ENCODE data around the gene SELP.

The SELP gene

GRCh38 chr1:169647512-169647911, 17.6 kb upstream of the SELP start:
- Mint-ChIP-seq H3K36me3 (ENCODE audit: low read depth) (peaks cover 5% of the 10 kb centered on the region), H3K4me3 (no peak overlapping the region)
- DNase-seq = no peak

GRCh38 chr1:169644297-169644696, 14.4 kb upstream of the SELP start:
- no peak for ATAC-seq
- Mint-ChIP-seq H3K36me3 (ENCODE audit: low read depth) (peaks cover 5% of the 10 kb centered on the region), H3K4me3 (no peak overlapping the region), H3K4me1 (peaks cover 38% of the 10 kb centered on the region), H3K9me3 (peaks cover 11% of the 10 kb centered on the region), H3K27me3 (no peaks in the 10 kb centered on the region), H3K27ac (no peak overlapping the region)
- no peak for DNase-seq

More at GRCh38 chr1:169647512-169647911, 17.6 kb upstream of the SELP start:
- Mint-ChIP-seq H3K9me3 (peaks cover 13% of the 10 kb centered on the region), H3K27ac (peak overlapping the region; percentile 87), H3K27me3 (no peaks in the 10 kb centered on the region), H3K4me1 (peaks cover 37% of the 10 kb centered on the region)
- ATAC-seq = peak; percentile 40

- Mint-ChIP-seq H3K27me3 (no peaks in the 10 kb centered on the region), H3K9me3 (peaks cover 34% of the 10 kb centered on the region), H3K4me3 (no peak overlapping the region), H3K4me1 (peaks cover 22% of the 10 kb centered on the region), H3K36me3 (ENCODE audit: low read depth) (peaks cover 13% of the 10 kb centered on the region), H3K27ac (no peak overlapping the region)
- ATAC-seq (no peak), DNase-seq (no peak)
Measured at GRCh38 chr1:169634877-169635276, 5.0 kb upstream of the SELP start.

DNA sequence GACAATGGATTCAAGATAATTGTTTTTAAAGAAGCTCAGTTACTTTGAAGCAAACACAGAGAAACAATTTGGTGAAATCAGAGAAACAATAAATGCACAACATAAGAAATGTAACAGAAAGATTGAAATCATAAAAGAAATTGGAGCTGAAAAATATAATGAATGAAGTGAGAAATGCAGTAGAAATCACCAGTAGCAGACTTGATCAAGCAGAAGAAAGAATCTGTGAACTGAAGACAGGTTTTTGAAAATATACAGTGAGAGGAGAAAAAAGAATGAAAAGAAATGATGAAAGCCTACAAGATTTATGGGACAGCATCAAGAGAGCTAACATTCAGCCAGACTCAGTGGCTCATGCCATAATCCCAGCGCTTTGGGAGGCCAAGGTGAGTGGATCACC, 4.2 kb upstream of the SELP start:
- no peak for DNase-seq
- H3K36me3 Mint-ChIP-seq (ENCODE audit: low read depth) = peaks cover 13% of the 10 kb centered on the region
- H3K9me3 Mint-ChIP-seq = peaks cover 30% of the 10 kb centered on the region
- no peak overlapping the region for H3K4me3 Mint-ChIP-seq
- no peaks in the 10 kb centered on the region for H3K27me3 Mint-ChIP-seq
- no peak overlapping the region for H3K27ac Mint-ChIP-seq
- H3K4me1 Mint-ChIP-seq = peaks cover 26% of the 10 kb centered on the region
- ATAC-seq = no peak

GRCh38 chr1:169631249-169631648, 1.3 kb upstream of the SELP start:
- H3K4me3 Mint-ChIP-seq = no peak overlapping the region
- ATAC-seq (peak; percentile 28), DNase-seq (no peak)
- no peak overlapping the region for H3K27ac Mint-ChIP-seq
- no peaks in the 10 kb centered on the region for H3K27me3 Mint-ChIP-seq
- H3K9me3 Mint-ChIP-seq = peaks cover 26% of the 10 kb centered on the region
- peaks cover 41% of the 10 kb centered on the region for H3K4me1 Mint-ChIP-seq
- peaks cover 10% of the 10 kb centered on the region for H3K36me3 Mint-ChIP-seq (ENCODE audit: low read depth)

DNA sequence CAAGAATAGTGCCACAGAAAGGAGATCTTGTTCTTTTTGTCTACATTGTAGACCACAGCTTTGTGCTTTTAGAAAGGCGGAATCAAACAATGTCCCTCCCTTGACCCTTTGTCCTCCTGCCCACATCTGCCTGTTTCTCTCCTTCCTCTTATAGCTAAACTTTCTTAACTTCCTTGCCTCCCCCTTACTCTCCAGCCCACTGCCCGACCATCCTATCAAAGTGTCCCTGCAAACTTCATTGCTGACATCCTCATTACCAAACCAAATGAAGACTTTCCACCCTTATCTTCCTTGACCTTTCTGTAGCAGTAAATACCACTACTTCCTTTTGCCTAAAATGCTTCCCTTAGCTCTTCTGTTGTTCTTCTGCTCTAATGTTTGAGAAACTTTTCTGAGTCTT, 5.0 kb downstream of the SELP start:
- no peaks in the 10 kb centered on the region for H3K27me3 Mint-ChIP-seq
- H3K4me1 Mint-ChIP-seq = peaks cover 68% of the 10 kb centered on the region
- peak overlapping the region; percentile 80 for H3K27ac Mint-ChIP-seq
- peaks cover 3% of the 10 kb centered on the region for H3K36me3 Mint-ChIP-seq (ENCODE audit: low read depth)
- ATAC-seq (no peak), DNase-seq (no peak)
- peak overlapping the region; percentile 35 for H3K4me3 Mint-ChIP-seq
- H3K9me3 Mint-ChIP-seq = no peaks in the 10 kb centered on the region

DNA sequence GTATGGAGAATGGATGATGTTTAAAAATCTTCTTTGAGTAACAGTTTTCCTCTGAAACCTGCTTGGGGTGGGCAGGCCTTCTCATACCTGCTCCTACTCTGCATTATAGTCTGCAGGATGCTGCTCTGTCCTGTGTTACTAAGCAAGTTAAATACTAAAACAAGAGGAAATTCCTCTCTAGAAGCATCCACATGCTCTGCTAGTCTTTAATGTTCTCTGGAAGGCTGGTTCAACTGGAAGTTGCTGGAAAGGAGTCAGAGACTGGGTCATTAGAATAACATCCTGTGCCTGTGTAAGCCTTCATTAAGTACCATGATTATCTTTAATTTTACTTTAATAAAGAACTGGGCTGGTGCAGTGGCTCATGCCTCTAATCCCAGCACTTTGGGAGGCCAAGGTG, 5.8 kb downstream of the SELP start:
- Mint-ChIP-seq H3K9me3 (no peaks in the 10 kb centered on the region), H3K4me1 (peaks cover 60% of the 10 kb centered on the region), H3K4me3 (no peak overlapping the region), H3K27ac (peak overlapping the region; percentile 87), H3K36me3 (ENCODE audit: low read depth) (peaks cover 3% of the 10 kb centered on the region), H3K27me3 (no peaks in the 10 kb centered on the region)
- DNase-seq = no peak
- ATAC-seq = no peak

GRCh38 chr1:169623132-169623926, 6.6 kb downstream of the SELP start:
- peaks cover 54% of the 10 kb centered on the region for H3K4me1 Mint-ChIP-seq
- H3K27ac Mint-ChIP-seq = peak overlapping the region; percentile 87
- DNase-seq = no peak
- no peaks in the 10 kb centered on the region for H3K9me3 Mint-ChIP-seq
- no peaks in the 10 kb centered on the region for H3K27me3 Mint-ChIP-seq
- ATAC-seq = peak; percentile 90
- H3K36me3 Mint-ChIP-seq (ENCODE audit: low read depth) = peaks cover 3% of the 10 kb centered on the region
- H3K4me3 Mint-ChIP-seq = peak overlapping the region; percentile 32

GRCh38 chr1:169620565-169620964, 9.4 kb downstream of the SELP start:
- H3K4me1 Mint-ChIP-seq = peaks cover 41% of the 10 kb centered on the region
- H3K9me3 Mint-ChIP-seq = no peaks in the 10 kb centered on the region
- ATAC-seq (no peak), DNase-seq (no peak)
- no peaks in the 10 kb centered on the region for H3K27me3 Mint-ChIP-seq
- H3K4me3 Mint-ChIP-seq = no peak overlapping the region
- H3K27ac Mint-ChIP-seq = no peak overlapping the region
- no peaks in the 10 kb centered on the region for H3K36me3 Mint-ChIP-seq (ENCODE audit: low read depth)

DNA sequence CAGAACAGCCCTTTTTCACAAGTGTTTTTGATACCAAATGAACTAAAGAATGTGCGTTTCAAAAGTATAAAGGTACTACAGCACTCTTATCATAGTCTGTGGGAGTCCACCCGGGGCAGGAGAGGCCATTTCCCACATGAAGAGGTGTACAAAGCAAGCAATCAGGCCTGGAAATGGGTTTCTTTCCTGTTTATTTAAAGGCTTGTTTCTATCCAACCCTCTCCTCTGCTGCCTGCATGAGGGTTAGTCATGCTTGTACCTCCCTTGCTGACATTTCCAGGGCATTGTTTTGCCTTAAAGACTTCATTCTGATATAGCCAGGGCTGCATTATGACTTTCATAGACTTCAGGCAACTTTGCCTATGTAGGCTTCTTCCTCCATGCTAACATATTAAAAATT, 11.6 kb downstream of the SELP start:
- no peaks in the 10 kb centered on the region for H3K27me3 Mint-ChIP-seq
- no peak overlapping the region for H3K4me3 Mint-ChIP-seq
- ATAC-seq = no peak
- no peaks in the 10 kb centered on the region for H3K36me3 Mint-ChIP-seq (ENCODE audit: low read depth)
- no peak overlapping the region for H3K27ac Mint-ChIP-seq
- no peak for DNase-seq
- no peaks in the 10 kb centered on the region for H3K9me3 Mint-ChIP-seq
- peaks cover 23% of the 10 kb centered on the region for H3K4me1 Mint-ChIP-seq

- DNase-seq (no peak), ATAC-seq (no peak)
- Mint-ChIP-seq H3K9me3 (no peaks in the 10 kb centered on the region), H3K36me3 (ENCODE audit: low read depth) (no peaks in the 10 kb centered on the region), H3K27me3 (no peaks in the 10 kb centered on the region), H3K4me3 (no peak overlapping the region), H3K27ac (no peak overlapping the region), H3K4me1 (peaks cover 18% of the 10 kb centered on the region)
Measured at GRCh38 chr1:169615803-169616202, 14.1 kb downstream of the SELP start.

DNA sequence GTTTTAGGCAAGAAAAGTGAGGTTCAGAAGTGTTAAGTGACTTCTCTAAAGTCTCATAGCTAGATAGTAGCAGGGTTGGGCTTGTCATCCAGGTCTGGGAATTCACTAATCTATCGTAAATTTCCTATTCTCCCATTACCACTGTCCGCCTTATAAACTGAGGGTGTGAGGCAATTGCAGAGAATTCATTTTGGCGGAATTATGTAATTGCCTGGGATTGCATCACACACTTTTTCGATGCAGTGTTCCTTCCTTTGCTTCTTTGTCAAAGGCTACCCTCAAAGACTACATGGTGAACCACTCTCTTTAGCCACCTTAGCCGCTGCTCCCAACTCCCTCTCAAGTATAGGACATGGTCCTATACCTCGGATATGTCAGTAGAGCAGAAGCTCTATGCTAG, 19.1 kb downstream of the SELP start:
- DNase-seq (no peak), ATAC-seq (no peak)
- Mint-ChIP-seq H3K36me3 (ENCODE audit: low read depth) (no peaks in the 10 kb centered on the region), H3K9me3 (peaks cover 3% of the 10 kb centered on the region), H3K27me3 (no peaks in the 10 kb centered on the region), H3K4me1 (peaks cover 19% of the 10 kb centered on the region), H3K4me3 (no peak overlapping the region), H3K27ac (no peak overlapping the region)

DNA sequence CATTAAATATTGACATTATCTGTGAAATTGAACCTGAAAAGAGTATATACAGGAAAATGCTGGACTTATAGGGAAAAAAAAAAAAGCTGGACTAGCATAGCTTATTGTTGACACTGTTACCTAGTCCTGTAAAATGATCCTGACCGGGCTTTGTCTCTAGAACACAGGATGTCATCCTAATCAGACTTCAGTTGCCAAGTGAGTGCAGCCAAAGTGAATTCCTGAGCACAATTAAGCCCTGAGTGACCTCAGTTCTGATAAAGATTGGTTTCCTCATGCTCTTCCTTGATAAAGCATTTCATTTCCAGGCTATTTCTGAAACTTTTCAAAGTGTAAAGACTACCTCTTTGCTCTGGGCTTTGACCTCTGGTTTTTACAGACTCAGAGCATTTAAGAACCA, 19.8 kb downstream of the SELP start:
- Mint-ChIP-seq H3K27me3 (no peaks in the 10 kb centered on the region), H3K36me3 (ENCODE audit: low read depth) (no peaks in the 10 kb centered on the region), H3K27ac (no peak overlapping the region), H3K9me3 (peaks cover 3% of the 10 kb centered on the region), H3K4me3 (no peak overlapping the region), H3K4me1 (peaks cover 23% of the 10 kb centered on the region)
- ATAC-seq (no peak), DNase-seq (no peak)

- no peaks in the 10 kb centered on the region for H3K36me3 Mint-ChIP-seq (ENCODE audit: low read depth)
- H3K27me3 Mint-ChIP-seq = no peaks in the 10 kb centered on the region
- DNase-seq (no peak), ATAC-seq (no peak)
- H3K4me3 Mint-ChIP-seq = no peak overlapping the region
- peaks cover 3% of the 10 kb centered on the region for H3K9me3 Mint-ChIP-seq
- H3K4me1 Mint-ChIP-seq = peaks cover 37% of the 10 kb centered on the region
- no peak overlapping the region for H3K27ac Mint-ChIP-seq
Measured at GRCh38 chr1:169608226-169608625, 21.7 kb downstream of the SELP start.

- no peaks in the 10 kb centered on the region for H3K27me3 Mint-ChIP-seq
- peaks cover 3% of the 10 kb centered on the region for H3K9me3 Mint-ChIP-seq
- H3K4me3 Mint-ChIP-seq = peak overlapping the region; percentile 33
- peaks cover 3% of the 10 kb centered on the region for H3K36me3 Mint-ChIP-seq (ENCODE audit: low read depth)
- DNase-seq (peak; percentile 57), ATAC-seq (peak; percentile 92)
- peaks cover 62% of the 10 kb centered on the region for H3K4me1 Mint-ChIP-seq
- H3K27ac Mint-ChIP-seq = peak overlapping the region; percentile 79
Measured at GRCh38 chr1:169604781-169605560, 25.0 kb downstream of the SELP start.

Data from activated naive CD8-positive, alpha-beta T cell treated with anti-CD3 and anti-CD28 coated beads, Interleukin-2, amount 50 U/mL, for 24 hours (primary cell).